Right renal pelvis (tissue), 4 donors: ENCODE data around the gene DRC3. TPM values are rescaled to one million over a fixed set of nuclear protein-coding genes. Genes with fewer than 3 reads are reported as not detected.

Experiments
- DNase-seq, 4 donors: peaks; one replicate each; pipeline ENCODE4 v3.0.0-alpha.2; 2013; ENCODE audit warnings: low read depth in 4 of 4, low spot score in 3 of 4, missing footprints in 1 of 4
- polyA plus RNA-seq, 4 donors: library from polyadenylated mRNA; unstranded; fragments of 120-200 nt; gene quantifications; one replicate each; pipeline ENCODE4 v1.2.1, GENCODE V29; 2013; ENCODE audit not compliant: insufficient read length in 4 of 4

DRC3 gene
- polyA plus RNA-seq, 4 donors = 13.1 to 15.3 (median 14.2) TPM

GRCh38 chr17:18015593-18015992 lies 42.9 kb downstream of the DRC3 start:
- DNase-seq = no peak

GRCh38 chr17:18016426-18016825 lies 43.8 kb downstream of the DRC3 start:
- DNase-seq = no peak

GRCh38 chr17:18017958-18018357 lies 45.3 kb downstream of the DRC3 start:
- no peak for DNase-seq

DNA sequence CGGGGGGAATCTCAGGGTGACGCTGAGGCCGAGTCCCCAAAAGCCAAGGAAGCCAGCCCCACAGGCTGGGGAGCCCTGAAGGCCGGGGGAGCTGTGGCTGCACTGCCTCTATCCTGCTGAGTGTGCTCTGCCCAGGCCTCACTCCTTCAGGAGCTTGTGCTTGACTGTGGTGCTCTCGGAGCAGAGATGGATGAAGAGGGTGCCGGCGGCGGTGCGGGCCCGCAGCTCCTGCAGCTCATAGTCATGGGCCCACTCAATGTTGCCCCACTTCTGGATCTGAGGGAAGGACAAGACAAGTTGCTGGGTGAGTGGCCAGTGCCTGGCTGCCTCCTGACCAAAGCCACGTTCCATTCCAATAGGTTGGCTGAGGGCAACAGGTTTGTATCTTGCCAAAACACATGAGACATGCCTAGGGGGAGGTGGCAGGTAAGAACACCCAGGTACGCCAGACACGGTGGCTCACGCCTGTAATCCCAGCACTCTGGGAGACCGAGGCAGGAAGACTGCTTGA lies 45.8 kb downstream of the DRC3 start:
- no peak for DNase-seq

- no peak for DNase-seq
Observed at GRCh38 chr17:18019838-18020154, 47.1 kb downstream of the DRC3 start.

- no peak for DNase-seq
Observed at GRCh38 chr17:18020971-18021370, 48.3 kb downstream of the DRC3 start.

GRCh38 chr17:18021372-18021771 lies 48.7 kb downstream of the DRC3 start:
- no peak for DNase-seq

- DNase-seq = no peak
Observed at GRCh38 chr17:18025241-18025944, 52.7 kb downstream of the DRC3 start.

- no peak for DNase-seq
Observed at GRCh38 chr17:18025945-18026776, 53.5 kb downstream of the DRC3 start.

GRCh38 chr17:18027280-18027679 lies 54.6 kb downstream of the DRC3 start:
- no peak for DNase-seq

GRCh38 chr17:18028114-18028951 lies 55.7 kb downstream of the DRC3 start:
- no peak for DNase-seq

DNA sequence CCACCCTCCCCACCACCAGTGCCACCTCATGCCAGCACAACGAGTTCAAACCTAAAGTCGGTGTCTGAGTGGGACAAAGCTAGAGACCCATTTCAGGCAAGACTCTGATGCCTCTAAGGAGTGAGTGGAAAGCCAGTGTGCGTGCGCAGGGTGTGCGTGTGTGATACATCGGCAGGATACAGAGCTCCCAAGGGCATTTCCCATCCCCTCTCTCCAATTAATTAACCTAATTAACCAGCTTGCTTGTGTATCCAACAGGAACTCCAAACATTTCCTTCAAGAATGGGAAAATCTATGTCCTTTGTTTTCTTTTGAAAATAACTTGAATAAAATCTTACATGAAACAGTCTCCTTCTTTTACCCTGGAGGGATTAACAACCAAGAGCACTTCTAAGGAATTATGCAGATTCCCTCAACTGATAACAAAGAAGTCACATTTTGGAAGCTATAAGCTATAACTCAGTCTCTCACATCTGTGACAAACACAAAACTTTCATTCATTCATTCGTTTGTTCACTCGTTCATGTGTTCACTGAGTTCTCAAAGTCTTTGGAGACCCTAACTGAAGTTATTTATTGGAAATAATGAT lies 56.4 kb downstream of the DRC3 start:
- no peak for DNase-seq

DNA sequence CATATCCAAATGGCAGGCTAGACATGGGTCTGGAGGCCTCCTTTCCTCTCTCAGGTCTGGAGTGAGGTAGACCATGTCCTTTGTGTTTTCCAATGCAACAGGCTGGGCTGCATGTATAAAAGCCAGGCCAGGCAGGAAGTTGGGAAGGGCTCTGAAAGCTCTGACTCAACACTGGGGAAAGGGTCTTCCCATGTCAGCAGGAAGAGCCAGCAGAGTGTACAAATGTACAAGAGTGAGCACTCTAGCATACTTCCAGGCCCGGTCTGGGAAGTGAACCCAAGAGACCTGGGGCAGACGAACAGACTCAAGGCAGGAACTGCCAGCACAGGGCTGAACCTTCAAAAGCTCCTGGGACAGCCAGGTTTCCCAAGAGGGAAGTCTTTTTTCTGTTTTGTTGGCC lies 59.3 kb downstream of the DRC3 start:
- DNase-seq = no peak

- peak; percentile 55 to 70 (median 66) for DNase-seq
Observed at GRCh38 chr17:18033442-18034099, 60.9 kb downstream of the DRC3 start.

DNA sequence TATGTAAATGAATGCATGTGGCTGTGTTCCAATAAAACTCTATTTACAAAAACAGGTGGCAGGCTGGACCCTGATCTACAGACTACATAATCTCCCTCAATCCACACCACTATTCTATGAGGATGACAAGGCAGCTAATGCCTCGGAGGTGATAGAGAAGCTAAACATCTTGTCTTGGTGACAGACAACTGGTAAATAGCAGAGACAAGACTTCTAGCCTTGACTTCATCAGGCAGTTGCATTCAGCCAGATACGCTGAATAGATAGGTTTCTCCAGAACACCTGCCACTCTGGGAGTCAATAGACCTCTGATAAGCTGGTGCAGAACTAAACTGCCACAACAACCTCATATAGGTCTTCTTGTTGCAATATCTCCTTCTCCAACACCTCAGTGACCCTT lies 63.0 kb downstream of the DRC3 start:
- DNase-seq = no peak

- no peak for DNase-seq
Observed at GRCh38 chr17:18037486-18037885, 64.8 kb downstream of the DRC3 start.

DNA sequence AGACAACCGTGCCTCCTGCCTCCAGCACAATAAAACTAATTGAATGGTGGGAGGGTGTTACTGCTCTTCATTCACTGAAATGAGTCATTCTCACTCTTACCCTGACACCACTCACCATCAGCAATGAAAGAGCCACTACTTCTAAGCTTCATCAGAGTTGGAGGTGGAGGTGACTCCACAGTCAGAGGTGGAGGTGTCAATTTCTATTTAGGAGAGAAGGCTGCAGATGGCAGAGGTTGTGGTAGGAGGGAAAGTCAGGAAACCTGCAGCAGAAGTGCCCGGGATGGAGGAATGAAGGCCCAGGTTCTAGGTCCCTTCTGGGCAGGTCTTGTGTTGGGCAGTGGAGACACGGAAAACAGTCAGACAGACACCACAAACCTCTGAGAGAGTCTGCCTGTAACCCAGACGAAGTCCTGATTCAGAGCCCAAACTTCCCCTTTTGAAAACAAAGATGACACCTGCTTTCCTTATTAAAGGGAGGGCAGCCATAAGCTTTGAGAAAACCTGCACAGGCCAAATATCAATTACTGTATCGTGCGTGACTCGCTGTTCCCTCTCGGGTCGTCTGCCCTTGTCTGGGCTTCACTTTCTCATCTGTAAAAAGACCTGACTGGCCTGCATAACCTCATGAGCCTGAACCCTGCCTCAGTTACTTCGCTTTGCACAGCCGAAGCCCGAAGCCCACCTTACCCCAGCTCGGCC lies 65.6 kb downstream of the DRC3 start:
- no peak for DNase-seq

GRCh38 chr17:18038861-18039534 lies 66.3 kb downstream of the DRC3 start, which contains the start of the genes ATPAF2 and GID4:
Gene ATPAF2 (minus strand): TSS chr17:18039168. CDS start chr17:18039013, 155 bp downstream.
Gene GID4 (plus strand): TSS chr17:18039408. CDS start chr17:18039465, 57 bp downstream.
- DNase-seq = peak; percentile 96 to 98 (median 97)
